ENCODE data around the gene OSBPL1A. TPM values are rescaled to one million over a fixed set of nuclear protein-coding genes. Genes with fewer than 3 reads are reported as not detected.

OSBPL1A gene
- total RNA-seq, 1 experiment from 2014 or later, result 53.1 TPM

GRCh38 chr18:24426398-24427294 lies 29.0 kb upstream of the OSBPL1A start, which contains the start of gene IMPACT (continued):
- TF ChIP-seq TEAD4 (CRISPR knock-in tag; IDR thresholded peaks at IDR 0.05), result no peak
- peak; percentile 73 for TF ChIP-seq CREM (CRISPR knock-in tag; IDR thresholded peaks at IDR 0.05)
- TF ChIP-seq RORB (CRISPR knock-in tag; IDR thresholded peaks at IDR 0.05), result no peak
- no peak for TF ChIP-seq ZMAT4 (CRISPR knock-in tag; IDR thresholded peaks at IDR 0.05)
- 0 out of 2 replicates have a peak, but pooled peaks have one; percentile 61 for TF ChIP-seq AFF4 (CRISPR knock-in tag; IDR thresholded peaks at IDR 0.05; ENCODE audit: borderline replicate concordance)
- TF ChIP-seq SP1 (CRISPR knock-in tag; conservative IDR thresholded peaks at IDR 0.05), result peak; percentile 86
- no peak for TF ChIP-seq CDX4 (CRISPR knock-in tag; IDR thresholded peaks at IDR 0.05; ENCODE audit: borderline replicate concordance)
- TF ChIP-seq OVOL2 (CRISPR knock-in tag; IDR thresholded peaks at IDR 0.05; ENCODE audit: borderline replicate concordance), result no peak
- TF ChIP-seq ZNF317 (CRISPR knock-in tag; IDR thresholded peaks at IDR 0.05; ENCODE audit: borderline replicate concordance, low read depth), result peak; percentile 63
- TF ChIP-seq ERG (CRISPR knock-in tag; IDR thresholded peaks at IDR 0.05), result no peak
- no peak for TF ChIP-seq AR (CRISPR knock-in tag; IDR thresholded peaks at IDR 0.05)
- no peak for TF ChIP-seq MLX (CRISPR knock-in tag; IDR thresholded peaks at IDR 0.05)
- TF ChIP-seq USF1 (CRISPR knock-in tag; IDR thresholded peaks at IDR 0.05), result peak; percentile 62
- peak; percentile 88; the same call in 1 of the 2 replicates for TF ChIP-seq E2F5 (CRISPR knock-in tag; IDR thresholded peaks at IDR 0.05)
- TF ChIP-seq ZNF425 (CRISPR knock-in tag; conservative IDR thresholded peaks at IDR 0.05), result no peak
- peak; percentile 87 for TF ChIP-seq ETV6 (CRISPR knock-in tag; IDR thresholded peaks at IDR 0.05)
- no peak for TF ChIP-seq NFATC4 (CRISPR knock-in tag; IDR thresholded peaks at IDR 0.05)
- no peak for TF ChIP-seq NR3C1 (CRISPR knock-in tag; conservative IDR thresholded peaks at IDR 0.05; ENCODE audit: low read depth)
- TF ChIP-seq IRF2 (CRISPR knock-in tag; IDR thresholded peaks at IDR 0.05; ENCODE audit: borderline replicate concordance, low read depth), result no peak
- TF ChIP-seq MYBL2 (CRISPR knock-in tag; IDR thresholded peaks at IDR 0.05), result 0 out of 2 replicates have a peak, but pooled peaks have one; percentile 49
- TF ChIP-seq ZNF219 (CRISPR knock-in tag; IDR thresholded peaks at IDR 0.05; ENCODE audit: borderline replicate concordance), result no peak
- TF ChIP-seq EMX1 (CRISPR knock-in tag; IDR thresholded peaks at IDR 0.05), result no peak

Measured in WTC11 (cell line).